OCI-LY7 (cell line): ENCODE measurements around the gene TGM2. TPM values are rescaled to one million over a fixed set of nuclear protein-coding genes. Genes with fewer than 3 reads are reported as not detected.

Experiments used
- BruUV-seq: library from RNA; stranded (reverse); fragments of 400-500 nt; replicated peaks from 2 replicates; lab custom pipeline; 2021; lab: Mats Ljungman, UMichigan
- CTCF ChIA-PET: fragments of 300-600 bp; sonication (Branson Sonifier 250); formaldehyde crosslinking; loops from one replicate; lab custom pipeline; 2022; ENCODE audit warnings: antibody characterized with exemption; ENCODE audit not compliant: unreplicated experiment; lab: Charles Lee
- POLR2A ChIA-PET: fragments of 300-600 bp; sonication (Branson Sonifier 250); formaldehyde crosslinking; loops from one replicate; lab custom pipeline; 2022; ENCODE audit warnings: antibody characterized with exemption; lab: Charles Lee
- DNase-seq: peaks from one replicate; pipeline ENCODE4 v3.0.0-alpha.2; 2015; ENCODE audit warnings: low spot score
- H2AFZ ChIP-seq: fragments of 200-600 bp; sonication (generic), shearing (Covaris generic); 2 replicates; pipeline ENCODE4 v1.6.1; 2014; ENCODE audit warnings: mild to moderate bottlenecking, antibody characterized with exemption, low read length, moderate library complexity
- H3K27ac ChIP-seq: fragments of 200-600 bp; sonication (generic); 2 replicates; pipeline ENCODE4 v1.5.1; 2014; ENCODE audit warnings: mixed run types, low read depth, mild to moderate bottlenecking, moderate library complexity, low read length, inconsistent platforms; ENCODE audit not compliant: poor library complexity, severe bottlenecking
- H3K36me3 ChIP-seq: fragments of 200-600 bp; sonication (generic); 2 replicates; pipeline ENCODE4 v1.6.1; 2014; ENCODE audit warnings: mild to moderate bottlenecking, antibody characterized with exemption, low read length, moderate library complexity, mixed read lengths; ENCODE audit not compliant: insufficient read depth
- H3K4me1 ChIP-seq: fragments of 200-600 bp; sonication (generic); 2 replicates; pipeline ENCODE4 v1.5.1; 2014; ENCODE audit warnings: mild to moderate bottlenecking, low read length; ENCODE audit not compliant: insufficient read depth, poor library complexity, severe bottlenecking
- H3K4me2 ChIP-seq: fragments of 200-600 bp; sonication (generic); 2 replicates; pipeline ENCODE4 v1.6.1; 2014; ENCODE audit warnings: mild to moderate bottlenecking, low read length
- H3K4me3 ChIP-seq: fragments of 200-600 bp; sonication (generic); 2 replicates; pipeline ENCODE4 v1.5.1; 2014; ENCODE audit warnings: mild to moderate bottlenecking, low read depth, low read length; ENCODE audit not compliant: poor library complexity, severe bottlenecking
- H3K79me2 ChIP-seq: fragments of 200-600 bp; sonication (generic); 2 replicates; pipeline ENCODE4 v1.6.1; 2016; ENCODE audit warnings: low read depth, mild to moderate bottlenecking, low read length, moderate library complexity, mixed read lengths; ENCODE audit not compliant: insufficient read depth
- H3K9me2 ChIP-seq: fragments of 200-600 bp; sonication (generic); 2 replicates; pipeline ENCODE4 v1.6.1; 2016; ENCODE audit warnings: mild to moderate bottlenecking, low read length, mixed read lengths; ENCODE audit not compliant: insufficient read depth
- H3K9me3 ChIP-seq: fragments of 200-600 bp; sonication (generic); 2 replicates; pipeline ENCODE4 v1.6.1; 2014; ENCODE audit warnings: mild to moderate bottlenecking, mixed run types, low read length, mixed read lengths
- H4K20me1 ChIP-seq: fragments of 200-600 bp; sonication (generic); 2 replicates; pipeline ENCODE4 v1.6.1; 2014; ENCODE audit warnings: mild to moderate bottlenecking, antibody characterized with exemption, low read length, moderate library complexity, mixed read lengths; ENCODE audit not compliant: insufficient read depth
- EZH2phosphoT487 ChIP-seq: fragments of 200-600 bp; sonication (generic); IDR thresholded peaks from 2 replicates; pipeline ENCODE4 v1.6.1; 2018; ENCODE audit warnings: low read depth, borderline replicate concordance, mild to moderate bottlenecking, mixed run types, antibody characterized with exemption, low read length, moderate library complexity, mixed read lengths
- intact Hi-C: fragments of 100-400 bp; cut with micrococcal nuclease; formaldehyde crosslinking; loops from one replicate; pipeline ENCODE4 v1.10.0; 2022; ENCODE audit not compliant: unreplicated experiment
- total RNA-seq, 2 experiments: library from RNA; depleted of rRNA in 1 of 2; stranded (reverse); fragments of >200 nt in 1 of 2; shearing (Covaris generic) in 1 of 2; gene quantifications; 2 replicates each; pipeline ENCODE4 v1.2.3, GENCODE V29; 2014 to 2022
- TF ChIP-seq, protein P1 (sequence below): fragments of 200-600 bp; sonication (generic); conservative IDR thresholded peaks from 2 replicates; pipeline ENCODE4 v1.5.1; 2014; ENCODE audit warnings: mild to moderate bottlenecking, antibody characterized with exemption, low read length, moderate library complexity, mixed read lengths

TGM2 gene
- total RNA-seq, 2 experiments from 2014 or later = not detected

DNA sequence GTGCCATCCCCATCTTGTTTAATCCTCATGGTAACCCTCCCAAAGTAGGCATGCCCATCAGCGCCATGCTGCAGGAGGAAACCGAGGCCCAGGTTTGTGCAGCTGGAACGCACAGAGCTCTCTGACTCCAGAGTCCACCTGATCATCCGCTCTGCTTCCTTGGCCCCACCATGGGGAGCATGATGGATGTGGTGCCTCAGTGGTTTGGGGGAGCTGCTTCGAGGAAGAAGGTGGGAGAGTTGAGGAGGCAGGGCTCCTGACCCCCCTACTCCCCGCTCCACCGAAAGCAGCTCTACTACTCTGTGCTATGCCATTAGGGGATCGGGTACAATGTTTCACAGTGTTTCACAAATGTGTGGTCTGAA is 52.2 kb downstream of the TGM2 start:
- H3K4me1 ChIP-seq = no peaks in the 10 kb centered on the region
- TF ChIP-seq, protein P1, sequence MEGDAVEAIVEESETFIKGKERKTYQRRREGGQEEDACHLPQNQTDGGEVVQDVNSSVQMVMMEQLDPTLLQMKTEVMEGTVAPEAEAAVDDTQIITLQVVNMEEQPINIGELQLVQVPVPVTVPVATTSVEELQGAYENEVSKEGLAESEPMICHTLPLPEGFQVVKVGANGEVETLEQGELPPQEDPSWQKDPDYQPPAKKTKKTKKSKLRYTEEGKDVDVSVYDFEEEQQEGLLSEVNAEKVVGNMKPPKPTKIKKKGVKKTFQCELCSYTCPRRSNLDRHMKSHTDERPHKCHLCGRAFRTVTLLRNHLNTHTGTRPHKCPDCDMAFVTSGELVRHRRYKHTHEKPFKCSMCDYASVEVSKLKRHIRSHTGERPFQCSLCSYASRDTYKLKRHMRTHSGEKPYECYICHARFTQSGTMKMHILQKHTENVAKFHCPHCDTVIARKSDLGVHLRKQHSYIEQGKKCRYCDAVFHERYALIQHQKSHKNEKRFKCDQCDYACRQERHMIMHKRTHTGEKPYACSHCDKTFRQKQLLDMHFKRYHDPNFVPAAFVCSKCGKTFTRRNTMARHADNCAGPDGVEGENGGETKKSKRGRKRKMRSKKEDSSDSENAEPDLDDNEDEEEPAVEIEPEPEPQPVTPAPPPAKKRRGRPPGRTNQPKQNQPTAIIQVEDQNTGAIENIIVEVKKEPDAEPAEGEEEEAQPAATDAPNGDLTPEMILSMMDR = no peak
- no peak for TF ChIP-seq EZH2phosphoT487
- H2AFZ ChIP-seq = no peak overlapping the region
- no peaks in the 10 kb centered on the region for H3K36me3 ChIP-seq
- no peak for DNase-seq
- no peak overlapping the region for H3K4me3 ChIP-seq
- H3K79me2 ChIP-seq = no peaks in the 10 kb centered on the region
- no peaks in the 10 kb centered on the region for H3K9me2 ChIP-seq
- H3K4me2 ChIP-seq = no peak overlapping the region
- ChIA-PET CTCF (no interaction called here), POLR2A (interaction anchor here (0.8 to 1.2 kb wide), 2 partner anchors 17 to 33 kb away, joined by 3 read pairs; no protein-coding TSS in a partner anchor)
- no TSS peak for BruUV-seq
- H4K20me1 ChIP-seq = no peaks in the 10 kb centered on the region
- H3K27ac ChIP-seq = no peak overlapping the region
- intact Hi-C loops = no loop called here
- no peaks in the 10 kb centered on the region for H3K9me3 ChIP-seq

DNA sequence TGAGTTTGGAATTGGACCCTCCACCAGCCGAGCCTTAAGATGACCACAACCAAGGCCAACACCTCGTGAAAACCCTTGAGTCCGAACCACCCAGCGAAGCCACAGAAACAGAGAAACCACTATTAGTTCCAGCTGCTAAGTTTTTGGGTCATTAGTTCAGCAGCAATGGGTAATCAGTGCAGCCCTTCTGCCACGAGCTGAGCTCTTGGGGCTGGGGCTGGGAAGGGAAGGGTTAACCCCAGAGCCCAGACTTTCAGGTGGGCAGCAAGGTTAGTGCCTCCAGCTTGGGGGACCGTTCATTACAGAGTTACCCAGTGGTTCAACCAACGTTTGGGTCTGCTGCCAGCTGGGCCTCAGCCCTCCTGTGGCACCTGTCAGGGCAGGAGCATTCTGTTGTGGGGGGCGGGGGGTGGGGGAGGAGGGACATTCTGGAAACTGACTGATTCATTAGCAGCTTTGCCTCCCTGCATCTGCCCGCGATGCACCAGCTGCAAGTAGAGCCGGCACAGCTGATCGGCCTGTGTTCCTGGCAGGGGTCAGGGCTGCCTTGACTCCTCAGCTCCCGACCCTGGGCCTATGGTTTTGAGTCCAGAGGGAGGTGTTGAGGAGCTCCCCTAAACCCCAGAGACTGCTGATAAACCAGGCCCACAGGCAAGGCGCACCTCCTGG is 52.7 kb downstream of the TGM2 start:
- H3K27ac ChIP-seq = no peak overlapping the region
- H3K79me2 ChIP-seq = no peaks in the 10 kb centered on the region
- H3K36me3 ChIP-seq = no peaks in the 10 kb centered on the region
- CTCF ChIA-PET = no interaction called here
- no peaks in the 10 kb centered on the region for H3K9me2 ChIP-seq
- intact Hi-C loops = no loop called here
- H3K9me3 ChIP-seq = no peaks in the 10 kb centered on the region
- no peak overlapping the region for H2AFZ ChIP-seq
- H3K4me3 ChIP-seq = no peak overlapping the region
- no peak overlapping the region for H3K4me2 ChIP-seq
- no peaks in the 10 kb centered on the region for H3K4me1 ChIP-seq
- POLR2A ChIA-PET = interaction anchor here (0.8 to 1.7 kb wide), 2 partner anchors 32 to 69 kb away, joined by 3 to 4 read pairs; no protein-coding TSS in a partner anchor
- DNase-seq = no peak
- no TSS peak for BruUV-seq
- TF ChIP-seq, protein P1 = no peak
- TF ChIP-seq EZH2phosphoT487 = no peak
- no peaks in the 10 kb centered on the region for H4K20me1 ChIP-seq
